NCI-H524 (cell line): ENCODE results near the gene TXNDC2.
"Not testable (repeated sequence)": the region's sequence is repeated elsewhere in the genome, so short reads cannot be mapped to it uniquely, and the experiment has no call there.

Experiments
- DNase-seq, 2 experiments: peaks; one replicate each; lab custom pipeline; 2025; lab: John Stamatoyannopoulos, UW

The TXNDC2 gene

GRCh38 chr18:9885170-9886004 is at the start of gene TXNDC2:
Gene TXNDC2, plus strand, starts transcription at chr18:9885973. Its CDS starts 708 bp downstream, at chr18:9886681.
- no peak for DNase-seq

DNA sequence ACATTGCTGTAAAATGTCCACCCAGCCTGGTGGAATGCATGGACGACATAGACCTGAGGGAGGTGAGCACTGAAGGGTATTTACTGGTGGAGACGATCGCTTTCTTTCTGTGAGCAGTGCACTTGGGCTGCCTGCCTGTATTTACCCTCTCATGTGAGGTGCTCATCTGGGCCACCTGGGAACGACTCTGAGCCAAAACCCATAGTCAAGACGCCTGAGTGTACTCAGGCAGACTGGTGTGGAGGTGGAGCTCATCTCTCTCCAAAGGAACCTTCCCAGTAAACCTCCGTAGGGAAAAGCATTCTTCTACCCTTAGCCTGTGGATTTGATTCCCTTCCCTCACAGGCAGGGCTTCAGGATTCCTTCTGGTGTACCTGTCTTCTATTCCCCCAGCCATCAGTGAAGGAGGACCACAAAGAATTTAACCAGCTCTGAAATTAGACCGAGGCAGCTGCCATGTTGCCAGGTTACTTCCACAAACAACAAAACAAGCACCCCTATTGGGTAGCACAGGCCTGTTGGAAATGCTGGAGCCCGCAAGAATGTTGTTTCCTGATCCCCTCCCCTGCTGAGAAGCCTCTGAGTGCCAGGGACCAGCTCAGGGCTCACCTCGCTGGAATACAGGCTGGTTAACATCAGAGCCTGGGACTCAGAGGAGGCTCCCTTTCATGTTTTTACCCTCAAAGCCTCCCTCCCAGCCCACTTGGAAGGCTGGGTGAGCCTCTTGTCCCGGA is 47.5 kb upstream of the TXNDC2 start:
- DNase-seq: no peak

DNA sequence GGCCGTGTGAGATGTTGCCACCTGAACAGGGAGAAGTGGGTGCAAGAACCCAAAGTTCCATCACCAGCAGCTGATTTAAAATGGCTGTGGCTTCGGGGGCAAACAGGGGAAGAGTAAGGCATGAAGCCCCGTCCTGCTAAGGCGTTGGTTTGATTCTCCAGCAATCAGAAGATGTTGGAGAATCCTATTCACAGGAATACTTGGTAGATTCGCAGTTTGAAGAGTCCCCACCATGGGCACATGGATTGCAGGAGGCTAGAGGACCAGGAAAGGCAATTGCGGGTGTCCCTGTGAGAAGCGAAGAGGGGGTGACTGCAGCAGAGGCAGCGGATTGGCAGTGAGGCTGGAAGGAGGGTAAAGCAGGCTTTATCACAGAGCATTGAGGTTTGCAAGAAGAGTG is 46.6 kb upstream of the TXNDC2 start:
- no peak for DNase-seq

- DNase-seq: no peak
Observed at GRCh38 chr18:9839853-9840252, 45.9 kb upstream of the TXNDC2 start.

DNA sequence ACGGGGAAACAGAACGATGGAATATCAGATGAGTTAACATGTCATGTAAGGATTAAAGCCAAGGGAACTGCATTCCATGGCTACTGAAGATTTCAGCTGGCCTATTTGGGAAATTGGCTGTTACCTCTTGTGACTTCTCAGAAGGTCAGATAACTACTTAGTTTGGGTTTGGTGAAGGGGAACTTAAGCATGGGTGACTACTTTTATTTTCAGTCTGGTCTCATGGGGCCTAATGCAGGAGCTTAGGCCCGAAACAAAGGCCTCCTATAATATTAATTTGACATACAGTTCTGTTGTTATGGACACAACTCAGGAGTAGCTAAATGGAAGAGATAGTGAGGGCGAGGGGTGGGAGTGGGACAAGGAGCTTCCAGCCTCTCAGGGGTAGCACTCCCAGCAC is 44.0 kb upstream of the TXNDC2 start:
- no peak for DNase-seq

DNA sequence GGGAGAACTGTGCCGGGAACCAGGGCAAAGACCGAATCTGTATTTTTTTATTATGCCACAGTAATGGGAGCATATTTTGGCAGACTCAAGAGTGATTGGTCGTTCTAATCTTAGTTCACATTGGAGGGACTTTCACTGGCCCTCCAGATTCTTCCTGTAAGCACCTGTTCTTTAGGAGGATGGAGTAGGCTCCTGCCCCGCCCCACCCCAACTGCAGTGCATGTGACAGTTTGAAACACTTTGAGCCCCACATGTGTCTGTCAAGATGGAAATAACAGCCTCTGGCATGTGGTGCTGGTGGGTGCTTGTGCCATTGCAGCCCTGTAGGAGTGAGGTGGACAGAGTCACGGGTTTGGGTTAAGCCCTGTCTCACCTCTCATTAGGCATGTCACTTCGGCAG is 43.3 kb upstream of the TXNDC2 start:
- no peak for DNase-seq

- no peak for DNase-seq
Observed at GRCh38 chr18:9845256-9845655, 40.5 kb upstream of the TXNDC2 start.

- no peak for DNase-seq
Observed at GRCh38 chr18:9846162-9846925, 39.4 kb upstream of the TXNDC2 start.

DNA sequence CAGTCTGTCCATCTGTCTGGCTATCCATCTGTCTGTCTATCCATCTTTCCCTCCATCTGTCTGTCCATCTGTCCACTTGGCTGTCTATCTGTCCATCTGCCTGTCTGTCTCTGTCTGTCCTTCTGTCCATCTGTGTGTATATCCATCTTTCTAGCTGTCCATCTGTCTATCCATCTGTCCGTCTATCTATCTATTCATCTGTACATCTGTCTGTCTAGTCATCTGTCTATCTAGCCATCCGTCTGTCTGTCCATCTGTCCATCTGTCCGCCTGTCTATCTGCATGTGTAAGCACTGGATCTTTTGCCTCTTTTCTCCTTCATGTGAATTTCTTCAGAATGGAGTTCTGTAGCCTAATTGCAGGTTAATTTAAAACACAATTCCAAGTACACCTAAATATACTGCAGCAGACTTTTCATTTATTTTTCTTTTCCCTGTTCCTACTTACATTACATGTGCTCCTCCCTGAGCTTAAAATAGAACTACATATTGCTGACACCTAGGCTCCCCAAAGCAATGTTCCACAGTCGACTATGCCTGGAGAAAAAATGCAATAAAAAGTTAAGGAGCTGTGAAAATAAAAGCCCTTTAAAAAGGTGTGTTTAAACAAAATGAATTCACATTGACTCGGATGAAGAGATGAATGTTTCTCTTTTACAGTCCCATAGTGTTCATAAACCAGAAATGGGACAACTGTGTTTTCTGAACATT is 37.4 kb upstream of the TXNDC2 start:
- DNase-seq: peak; percentile 11 to 64

DNA sequence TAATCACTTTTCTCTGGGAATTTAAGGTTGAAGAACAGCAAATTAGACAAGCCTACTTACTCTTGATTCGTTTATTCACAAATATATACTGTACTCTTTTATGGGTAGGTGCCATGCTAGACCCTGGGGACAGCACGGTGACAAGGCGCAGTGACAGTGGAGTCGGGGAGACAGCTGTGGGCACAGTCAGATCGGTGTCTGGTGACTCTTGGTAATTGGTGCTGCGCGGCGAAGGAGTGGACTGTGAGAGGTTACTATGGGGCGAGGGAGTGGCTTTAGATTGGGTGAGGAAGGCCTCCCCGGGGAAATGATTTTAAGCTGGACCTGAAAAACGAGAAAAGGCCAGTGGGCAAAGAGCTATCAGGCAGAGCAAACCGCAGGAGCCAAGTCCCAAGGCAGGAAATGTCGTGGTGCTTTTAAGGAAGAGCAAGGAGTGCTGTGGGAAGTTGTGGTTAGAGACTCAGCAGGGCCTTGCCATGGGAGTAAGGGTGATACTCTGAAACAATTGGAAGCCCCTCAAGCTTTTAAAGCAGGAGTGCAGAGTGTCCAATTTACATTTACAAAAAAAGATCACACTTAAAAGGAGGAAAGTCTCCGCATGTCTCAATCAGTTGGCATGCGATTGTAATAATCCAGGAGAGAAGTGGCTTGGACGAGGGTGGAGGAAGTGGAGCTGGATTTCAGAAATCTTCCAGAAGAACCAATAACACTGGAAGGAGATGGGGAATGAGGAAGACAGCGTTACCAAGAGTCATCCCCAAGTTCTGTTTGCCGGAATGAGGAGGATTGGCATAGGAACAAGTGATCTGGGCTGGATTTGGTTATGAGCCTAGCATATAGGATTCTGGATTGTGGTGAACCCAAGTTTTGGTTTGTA is 36.1 kb upstream of the TXNDC2 start:
- no peak for DNase-seq

GRCh38 chr18:9850309-9850708 is 35.5 kb upstream of the TXNDC2 start:
- DNase-seq: no peak

- no peak for DNase-seq
Observed at GRCh38 chr18:9851511-9851910, 34.3 kb upstream of the TXNDC2 start.

GRCh38 chr18:9852266-9853081 is 33.3 kb upstream of the TXNDC2 start:
- no peak for DNase-seq

DNA sequence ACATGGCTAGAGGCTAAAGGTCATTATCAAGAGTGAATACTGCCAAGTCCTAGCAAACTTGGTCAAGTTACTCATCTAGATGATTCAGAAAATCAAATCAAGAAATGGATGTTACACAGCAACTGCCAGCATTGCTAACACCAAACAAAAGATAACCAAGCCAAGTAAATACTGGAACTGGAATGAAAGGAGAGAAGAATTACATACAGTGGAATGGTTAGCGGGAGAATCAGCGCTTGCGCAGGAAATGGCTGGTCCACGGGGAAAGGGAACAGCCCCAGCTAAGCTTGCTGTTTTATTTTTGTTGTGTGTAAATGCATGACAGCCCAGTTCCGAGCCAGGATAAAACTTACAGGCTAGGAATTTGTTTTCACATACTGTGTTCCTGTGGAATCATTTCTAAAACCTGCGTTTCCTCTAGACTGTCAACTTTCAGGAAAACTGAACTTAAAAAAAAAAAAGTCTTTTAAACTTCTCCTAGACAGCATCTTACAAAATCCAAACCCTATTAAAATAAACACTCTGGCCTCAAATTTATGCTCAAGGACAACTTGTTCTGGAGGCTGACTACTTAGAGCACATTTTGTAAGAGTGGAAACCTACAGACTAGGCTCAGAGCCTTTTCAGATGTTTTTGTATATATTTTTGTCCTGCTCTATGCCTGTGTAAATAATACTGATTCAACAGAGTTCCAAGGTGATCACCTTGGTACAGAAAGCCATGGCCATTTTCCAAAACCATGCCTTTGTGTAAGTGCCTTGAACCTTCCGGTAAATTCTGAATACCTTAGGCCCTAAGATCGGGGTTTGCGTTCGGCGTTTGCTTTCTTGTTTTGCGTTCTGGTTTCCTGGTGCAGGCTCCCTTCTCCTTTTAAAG is 30.7 kb upstream of the TXNDC2 start:
- no peak for DNase-seq

DNA sequence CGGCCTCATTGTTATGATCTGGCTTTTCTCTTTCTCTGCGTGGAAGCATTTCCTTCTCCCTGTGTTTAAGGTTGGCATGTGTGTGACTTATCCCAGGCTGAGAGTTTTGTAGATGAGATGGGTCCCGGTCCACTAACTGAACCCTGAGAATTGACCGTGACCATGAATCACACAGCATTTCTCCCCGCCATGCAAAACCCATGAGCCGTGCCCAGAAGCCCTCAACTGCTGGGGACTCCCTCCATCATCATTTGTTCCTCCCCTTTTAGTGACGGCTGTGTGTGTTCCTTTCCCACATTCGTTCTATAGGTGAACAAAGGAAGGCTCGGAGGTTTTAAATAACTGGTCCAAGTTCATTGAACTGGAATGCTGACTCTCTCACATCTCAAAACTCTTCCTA is 30.1 kb upstream of the TXNDC2 start:
- DNase-seq: no peak

DNA sequence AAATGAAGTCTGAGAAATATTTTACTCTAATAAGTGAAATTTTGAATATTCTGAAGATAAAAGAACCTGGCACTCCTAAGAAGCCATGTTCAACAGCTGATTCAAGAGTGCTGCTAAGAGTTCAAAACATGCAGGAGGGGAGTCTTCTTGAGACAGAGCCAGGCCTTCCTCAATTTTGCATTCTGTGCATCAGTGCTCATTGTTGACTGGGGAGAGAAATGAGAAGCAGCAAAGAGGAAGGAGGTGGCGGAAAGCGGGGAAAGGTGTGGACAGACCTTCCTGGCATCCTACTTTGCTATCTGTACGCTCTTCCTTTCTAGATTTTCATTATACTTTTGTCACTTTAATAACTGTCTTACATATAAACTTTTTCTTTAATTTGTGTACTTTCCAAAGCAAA is 29.7 kb upstream of the TXNDC2 start:
- DNase-seq: no peak

- not testable (repeated sequence) for DNase-seq
Observed at GRCh38 chr18:9857479-9857998, 28.2 kb upstream of the TXNDC2 start.

- DNase-seq: no peak
Observed at GRCh38 chr18:9858642-9859041, 27.1 kb upstream of the TXNDC2 start.

DNA sequence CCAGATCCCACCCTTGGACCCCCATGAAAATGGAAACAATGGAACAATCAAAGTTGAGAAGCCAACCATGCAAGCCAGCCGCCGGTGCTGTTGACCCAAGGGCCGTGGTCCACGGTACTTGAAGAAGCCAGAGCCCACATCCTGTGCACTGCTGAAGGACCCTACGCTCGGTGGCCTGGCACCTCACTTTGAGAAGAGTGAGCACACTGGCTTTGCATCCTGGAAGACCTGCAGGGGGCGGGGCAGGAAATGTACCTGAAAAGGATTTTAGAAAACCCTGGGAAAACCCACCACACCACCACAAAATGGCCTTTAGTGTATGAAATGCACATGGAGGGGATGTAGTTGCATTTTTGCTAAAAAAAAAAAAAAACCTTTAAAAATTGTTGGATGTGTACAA is 26.5 kb upstream of the TXNDC2 start:
- DNase-seq: no peak
